Neural cell (in vitro differentiated cells): ENCODE measurements around the gene ABCC3. TPM values are rescaled to one million over a fixed set of nuclear protein-coding genes. Genes with fewer than 3 reads are reported as not detected.

Source experiments
- H2AFZ ChIP-seq: fragments of 200-600, 300-800 bp; sonication (generic), shearing (Covaris generic); 2 replicates; pipeline ENCODE4 v1.6.0; 2014; ENCODE audit warnings: low read depth, mild to moderate bottlenecking, antibody characterized with exemption, low read length, moderate library complexity
- H3F3A ChIP-seq: fragments of 200-600 bp; shearing (Covaris generic); 2 replicates; pipeline ENCODE4 v1.6.1; 2016; ENCODE audit warnings: mild to moderate bottlenecking, moderate library complexity, mixed read lengths, antibody characterized with exemption, low read length; ENCODE audit not compliant: insufficient read depth, poor library complexity, severe bottlenecking
- H3K27ac ChIP-seq: fragments of 200-600, 300-800 bp; sonication (generic), shearing (Covaris generic); 2 replicates; pipeline ENCODE4 v1.5.1; 2014; ENCODE audit warnings: mild to moderate bottlenecking, low read length, moderate library complexity
- H3K27me3 ChIP-seq: fragments of 300-800, 200-600 bp; sonication (generic), shearing (Covaris generic); 2 replicates; pipeline ENCODE4 v1.6.0; 2014; ENCODE audit warnings: mild to moderate bottlenecking, low read depth, low read length, moderate library complexity; ENCODE audit not compliant: insufficient read depth
- H3K36me3 ChIP-seq: fragments of 300-800, 200-600 bp; sonication (generic), shearing (Covaris generic); 2 replicates; pipeline ENCODE4 v1.5.1; 2014; ENCODE audit warnings: mild to moderate bottlenecking, antibody characterized with exemption, low read length, moderate library complexity; ENCODE audit not compliant: insufficient read depth
- H3K4me2 ChIP-seq: fragments of 300-800, 200-600 bp; sonication (generic), shearing (Covaris generic); 2 replicates; pipeline ENCODE4 v1.6.0; 2014; ENCODE audit warnings: mild to moderate bottlenecking, low read length
- H3K4me3 ChIP-seq: fragments of 300-800, 200-600 bp; sonication (generic), shearing (Covaris generic); 2 replicates; pipeline ENCODE4 v1.5.1; 2014; ENCODE audit warnings: mild to moderate bottlenecking, low read length, moderate library complexity
- H3K79me2 ChIP-seq: fragments of 200-600 bp; shearing (Covaris generic); replicated peaks from 2 replicates; pipeline ENCODE4 v1.6.0; 2014; ENCODE audit warnings: mild to moderate bottlenecking, low read length, moderate library complexity; ENCODE audit not compliant: insufficient read depth
- H3K9ac ChIP-seq: fragments of 300-800, 200-600 bp; sonication (generic), shearing (Covaris generic); 2 replicates; pipeline ENCODE4 v1.6.1; 2016; ENCODE audit warnings: mild to moderate bottlenecking, low read length, mixed read lengths
- H3K9me2 ChIP-seq: fragments of 200-600 bp; shearing (Covaris generic); 2 replicates; pipeline ENCODE4 v1.6.1; 2016; ENCODE audit warnings: mild to moderate bottlenecking, low read length, mixed read lengths; ENCODE audit not compliant: insufficient read depth
- H3K9me3 ChIP-seq: fragments of 200-600, 300-800 bp; sonication (generic), shearing (Covaris generic); 2 replicates; pipeline ENCODE4 v1.6.1; 2016; ENCODE audit warnings: mild to moderate bottlenecking, mixed run types, low read length, moderate library complexity, mixed read lengths
- H4K20me1 ChIP-seq: fragments of 200-600 bp; shearing (Covaris generic); 2 replicates; pipeline ENCODE4 v1.6.1; 2016; ENCODE audit warnings: mild to moderate bottlenecking, mixed run types; ENCODE audit not compliant: insufficient read depth
- EP300 ChIP-seq: fragments of 450-650 bp; conservative IDR thresholded peaks from 2 replicates; pipeline ENCODE4 v1.6.1; 2014; ENCODE audit warnings: antibody characterized with exemption, mild to moderate bottlenecking, moderate library complexity; ENCODE audit not compliant: poor library complexity, severe bottlenecking
- EZH2 ChIP-seq: fragments of 200-600, 300-800 bp; shearing (Covaris generic), sonication (generic); IDR thresholded peaks from 2 replicates; pipeline ENCODE4 v1.6.1; 2014; ENCODE audit warnings: antibody characterized with exemption, low read length, borderline replicate concordance, mild to moderate bottlenecking; ENCODE audit not compliant: insufficient read depth, poor library complexity, severe bottlenecking
- MXI1 ChIP-seq: fragments of 450-650 bp; conservative IDR thresholded peaks from 2 replicates; pipeline ENCODE4 v1.6.1; 2014; ENCODE audit warnings: antibody characterized with exemption, mild to moderate bottlenecking; ENCODE audit not compliant: poor library complexity, severe bottlenecking
- POLR2AphosphoS5 ChIP-seq: IDR thresholded peaks from 2 replicates; pipeline ENCODE4 v1.6.1; 2012
- RAD21 ChIP-seq: fragments of 450-650 bp; conservative IDR thresholded peaks from 2 replicates; pipeline ENCODE4 v1.6.1; 2014; ENCODE audit warnings: antibody characterized with exemption, mild to moderate bottlenecking, moderate library complexity
- SMC3 ChIP-seq: fragments of 450-650 bp; conservative IDR thresholded peaks from 2 replicates; pipeline ENCODE4 v1.6.1; 2014; ENCODE audit warnings: antibody characterized with exemption, mild to moderate bottlenecking, moderate library complexity; ENCODE audit not compliant: poor library complexity
- TAF1 ChIP-seq: IDR thresholded peaks from 2 replicates; pipeline ENCODE4 v1.6.1; 2012; ENCODE audit warnings: low read depth
- polyA plus RNA-seq: library from polyadenylated mRNA; depleted of rRNA; stranded (reverse); fragments of >200 nt; gene quantifications from 2 replicates; pipeline ENCODE4 v1.2.3, GENCODE V29; 2014
- TF ChIP-seq, protein P1 (sequence below): fragments of 450-650 bp; IDR thresholded peaks from 2 replicates; pipeline ENCODE4 v1.5.1; 2014; ENCODE audit warnings: antibody characterized with exemption, mild to moderate bottlenecking, moderate library complexity; ENCODE audit not compliant: poor library complexity, severe bottlenecking
- TF ChIP-seq, protein P2 (sequence below): IDR thresholded peaks from 2 replicates; pipeline ENCODE4 v1.6.1; 2012; ENCODE audit warnings: borderline replicate concordance

Gene ABCC3
- polyA plus RNA-seq, 1 donor from 2014 or later: not detected

DNA sequence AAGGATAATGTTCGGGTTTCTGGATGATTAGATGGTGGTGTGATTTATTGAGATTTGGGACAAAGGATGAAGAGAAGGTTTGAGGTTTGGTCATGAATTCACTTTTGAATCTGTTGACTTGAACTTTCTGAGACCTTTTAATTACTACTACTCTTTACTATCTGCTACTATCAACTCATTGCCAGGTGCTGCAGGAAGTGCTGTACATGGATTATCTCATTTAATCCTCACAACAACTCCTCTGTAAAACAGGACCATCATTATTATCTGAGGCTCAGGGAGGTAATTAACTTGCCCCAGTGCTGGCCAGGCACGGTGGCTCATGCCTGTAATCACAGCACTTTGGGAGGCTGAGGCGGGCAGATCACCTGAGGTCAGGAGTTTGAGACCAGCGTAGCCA is 76.0 kb downstream of the ABCC3 start:
- Histone ChIP-seq H3F3A (no peaks in the 10 kb centered on the region), H3K27me3 (no peaks in the 10 kb centered on the region), H3K9me3 (no peaks in the 10 kb centered on the region), H3K36me3 (no peaks in the 10 kb centered on the region), H3K9ac (no peak overlapping the region), H3K9me2 (no peaks in the 10 kb centered on the region), H3K4me3 (no peak overlapping the region), H3K79me2 (peaks cover 26% of the 10 kb centered on the region), H2AFZ (no peak overlapping the region), H3K27ac (no peak overlapping the region), H4K20me1 (no peaks in the 10 kb centered on the region), H3K4me2 (no peak overlapping the region)
- TF ChIP-seq, protein P1, sequence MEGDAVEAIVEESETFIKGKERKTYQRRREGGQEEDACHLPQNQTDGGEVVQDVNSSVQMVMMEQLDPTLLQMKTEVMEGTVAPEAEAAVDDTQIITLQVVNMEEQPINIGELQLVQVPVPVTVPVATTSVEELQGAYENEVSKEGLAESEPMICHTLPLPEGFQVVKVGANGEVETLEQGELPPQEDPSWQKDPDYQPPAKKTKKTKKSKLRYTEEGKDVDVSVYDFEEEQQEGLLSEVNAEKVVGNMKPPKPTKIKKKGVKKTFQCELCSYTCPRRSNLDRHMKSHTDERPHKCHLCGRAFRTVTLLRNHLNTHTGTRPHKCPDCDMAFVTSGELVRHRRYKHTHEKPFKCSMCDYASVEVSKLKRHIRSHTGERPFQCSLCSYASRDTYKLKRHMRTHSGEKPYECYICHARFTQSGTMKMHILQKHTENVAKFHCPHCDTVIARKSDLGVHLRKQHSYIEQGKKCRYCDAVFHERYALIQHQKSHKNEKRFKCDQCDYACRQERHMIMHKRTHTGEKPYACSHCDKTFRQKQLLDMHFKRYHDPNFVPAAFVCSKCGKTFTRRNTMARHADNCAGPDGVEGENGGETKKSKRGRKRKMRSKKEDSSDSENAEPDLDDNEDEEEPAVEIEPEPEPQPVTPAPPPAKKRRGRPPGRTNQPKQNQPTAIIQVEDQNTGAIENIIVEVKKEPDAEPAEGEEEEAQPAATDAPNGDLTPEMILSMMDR: no peak
- TF ChIP-seq EZH2 (no peak), TAF1 (no peak), RAD21 (no peak), SMC3 (no peak), MXI1 (no peak), POLR2AphosphoS5 (no peak), EP300 (no peak)
- TF ChIP-seq, protein P2, sequence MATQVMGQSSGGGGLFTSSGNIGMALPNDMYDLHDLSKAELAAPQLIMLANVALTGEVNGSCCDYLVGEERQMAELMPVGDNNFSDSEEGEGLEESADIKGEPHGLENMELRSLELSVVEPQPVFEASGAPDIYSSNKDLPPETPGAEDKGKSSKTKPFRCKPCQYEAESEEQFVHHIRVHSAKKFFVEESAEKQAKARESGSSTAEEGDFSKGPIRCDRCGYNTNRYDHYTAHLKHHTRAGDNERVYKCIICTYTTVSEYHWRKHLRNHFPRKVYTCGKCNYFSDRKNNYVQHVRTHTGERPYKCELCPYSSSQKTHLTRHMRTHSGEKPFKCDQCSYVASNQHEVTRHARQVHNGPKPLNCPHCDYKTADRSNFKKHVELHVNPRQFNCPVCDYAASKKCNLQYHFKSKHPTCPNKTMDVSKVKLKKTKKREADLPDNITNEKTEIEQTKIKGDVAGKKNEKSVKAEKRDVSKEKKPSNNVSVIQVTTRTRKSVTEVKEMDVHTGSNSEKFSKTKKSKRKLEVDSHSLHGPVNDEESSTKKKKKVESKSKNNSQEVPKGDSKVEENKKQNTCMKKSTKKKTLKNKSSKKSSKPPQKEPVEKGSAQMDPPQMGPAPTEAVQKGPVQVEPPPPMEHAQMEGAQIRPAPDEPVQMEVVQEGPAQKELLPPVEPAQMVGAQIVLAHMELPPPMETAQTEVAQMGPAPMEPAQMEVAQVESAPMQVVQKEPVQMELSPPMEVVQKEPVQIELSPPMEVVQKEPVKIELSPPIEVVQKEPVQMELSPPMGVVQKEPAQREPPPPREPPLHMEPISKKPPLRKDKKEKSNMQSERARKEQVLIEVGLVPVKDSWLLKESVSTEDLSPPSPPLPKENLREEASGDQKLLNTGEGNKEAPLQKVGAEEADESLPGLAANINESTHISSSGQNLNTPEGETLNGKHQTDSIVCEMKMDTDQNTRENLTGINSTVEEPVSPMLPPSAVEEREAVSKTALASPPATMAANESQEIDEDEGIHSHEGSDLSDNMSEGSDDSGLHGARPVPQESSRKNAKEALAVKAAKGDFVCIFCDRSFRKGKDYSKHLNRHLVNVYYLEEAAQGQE: no peak

DNA sequence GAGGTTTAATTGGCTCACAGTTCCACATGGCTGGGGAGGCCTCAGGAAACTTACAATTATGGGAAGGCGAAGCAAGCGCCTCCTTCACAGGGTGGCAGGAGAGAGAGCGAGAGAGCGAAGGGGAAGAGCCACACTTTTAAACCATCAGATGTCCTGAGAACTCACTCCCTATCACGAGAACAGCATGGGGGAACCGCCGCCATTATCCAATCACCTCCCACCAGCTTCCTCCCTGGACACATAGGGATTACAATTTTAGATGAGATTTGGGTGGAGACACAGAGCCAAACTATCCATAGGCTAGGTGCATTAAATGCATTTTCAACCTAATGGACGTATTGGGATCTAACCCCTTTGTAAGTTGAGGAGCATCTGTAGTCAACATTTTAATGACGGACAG is 78.0 kb downstream of the ABCC3 start:
- Histone ChIP-seq H3K4me3 (no peak overlapping the region), H3K27me3 (no peaks in the 10 kb centered on the region), H3K9me2 (no peaks in the 10 kb centered on the region), H3F3A (no peaks in the 10 kb centered on the region), H3K36me3 (no peaks in the 10 kb centered on the region), H3K79me2 (peaks cover 12% of the 10 kb centered on the region), H3K9me3 (no peaks in the 10 kb centered on the region), H3K9ac (no peak overlapping the region), H2AFZ (no peak overlapping the region), H4K20me1 (no peaks in the 10 kb centered on the region), H3K27ac (no peak overlapping the region), H3K4me2 (no peak overlapping the region)
- TF ChIP-seq, protein P2: no peak
- TF ChIP-seq MXI1 (no peak), TAF1 (no peak), RAD21 (no peak)
- TF ChIP-seq, protein P1: no peak
